ENCODE measurements around the gene LTB4R2.

Gene LTB4R2

DNA sequence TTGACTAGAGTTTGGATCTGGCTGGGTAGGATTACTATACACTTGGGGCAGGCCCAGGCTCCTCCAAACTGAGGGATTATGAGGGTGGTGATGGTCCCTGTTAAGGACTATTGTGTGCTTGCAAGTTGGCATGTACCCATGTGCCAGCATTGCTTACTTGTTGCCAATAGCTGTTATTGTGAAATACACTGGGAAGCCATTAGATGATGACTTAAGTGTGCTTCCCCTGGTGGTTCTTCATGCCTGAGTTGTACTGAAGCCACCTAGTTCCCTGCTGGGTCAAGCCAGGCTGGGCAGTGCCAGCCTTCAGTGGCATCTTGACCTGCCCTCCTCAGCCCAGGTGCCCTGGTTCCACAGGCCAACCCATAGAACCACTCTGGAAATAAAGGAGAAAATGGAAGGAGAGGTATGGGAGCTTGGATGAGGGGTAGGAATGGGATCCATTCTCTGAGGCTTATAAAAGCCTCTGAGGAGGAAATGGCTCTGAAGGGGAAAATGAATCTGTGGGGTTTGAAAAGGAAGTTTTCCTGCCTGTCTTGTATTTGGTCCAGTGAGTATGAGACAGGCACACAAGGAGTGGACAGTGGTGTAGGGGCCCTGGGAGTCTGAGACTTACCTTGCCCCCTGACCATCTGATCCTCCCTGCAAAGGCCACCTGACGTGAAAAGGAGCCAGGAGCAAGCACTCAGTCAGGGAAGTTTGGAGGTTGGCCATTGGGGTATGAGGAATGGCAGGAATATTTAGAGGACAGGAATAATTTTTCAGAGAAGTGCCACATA is 2.1 kb downstream of the LTB4R2 start:
- no peaks in the 10 kb centered on the region for H3K9me2 ChIP-seq (ENCODE audit: low read depth, low read length)
- H3K4me1 ChIP-seq (ENCODE audit: insufficient read depth, low read length, severe bottlenecking), result peaks cover 32% of the 10 kb centered on the region
- peak overlapping the region; percentile 55 for H3K4me3 ChIP-seq (ENCODE audit: low read depth, low read length, poor library complexity, severe bottlenecking)
- H3K27ac ChIP-seq (ENCODE audit: low read depth, low read length, poor library complexity, severe bottlenecking), result no peak overlapping the region
- H2AFZ ChIP-seq (ENCODE audit: low read length), result no peak overlapping the region
- no peaks in the 10 kb centered on the region for H3F3A ChIP-seq (ENCODE audit: insufficient read depth, low read length)
- no peaks in the 10 kb centered on the region for H4K20me1 ChIP-seq (ENCODE audit: insufficient read depth, low read length)
- H3K9ac ChIP-seq (ENCODE audit: low read length), result peak overlapping the region; percentile 65
- peak overlapping the region; percentile 64 for H3K4me2 ChIP-seq (ENCODE audit: low read length)
- no peak for TF ChIP-seq CTCF (IDR thresholded peaks at IDR 0.05; ENCODE audit: low read length)
- no peak for TF ChIP-seq EZH2 (IDR thresholded peaks at IDR 0.05; ENCODE audit: borderline replicate concordance, low read length)
- no peaks in the 10 kb centered on the region for H3K27me3 ChIP-seq (ENCODE audit: insufficient read depth, low read length)
- no peaks in the 10 kb centered on the region for H3K79me2 ChIP-seq (ENCODE audit: insufficient read depth, low read length)
- H3K36me3 ChIP-seq (ENCODE audit: insufficient read depth, low read length), result peaks cover 18% of the 10 kb centered on the region; the same call in 1 of the 2 replicates
- no peaks in the 10 kb centered on the region for H3K9me3 ChIP-seq (ENCODE audit: low read length)

GRCh38 chr14:24312736-24313507 is 3.0 kb downstream of the LTB4R2 start:
- Histone ChIP-seq H3K27me3 (ENCODE audit: insufficient read depth, low read length) (no peaks in the 10 kb centered on the region), H3K4me3 (ENCODE audit: low read depth, low read length, poor library complexity, severe bottlenecking) (no peak overlapping the region), H3K36me3 (ENCODE audit: insufficient read depth, low read length) (peaks cover 9% of the 10 kb centered on the region; the same call in 1 of the 2 replicates), H3K4me1 (ENCODE audit: insufficient read depth, low read length, severe bottlenecking) (peaks cover 32% of the 10 kb centered on the region), H3K27ac (ENCODE audit: low read depth, low read length, poor library complexity, severe bottlenecking) (no peak overlapping the region), H3K9me2 (ENCODE audit: low read depth, low read length) (no peaks in the 10 kb centered on the region), H2AFZ (ENCODE audit: low read length) (no peak overlapping the region), H3K9ac (ENCODE audit: low read length) (no peak overlapping the region), H3K79me2 (ENCODE audit: insufficient read depth, low read length) (no peaks in the 10 kb centered on the region), H3F3A (ENCODE audit: insufficient read depth, low read length) (no peaks in the 10 kb centered on the region), H3K4me2 (ENCODE audit: low read length) (no peak overlapping the region), H4K20me1 (ENCODE audit: insufficient read depth, low read length) (no peaks in the 10 kb centered on the region), H3K9me3 (ENCODE audit: low read length) (no peaks in the 10 kb centered on the region)
- TF ChIP-seq EZH2 (IDR thresholded peaks at IDR 0.05; ENCODE audit: borderline replicate concordance, low read length), result no peak
- no peak for TF ChIP-seq CTCF (IDR thresholded peaks at IDR 0.05; ENCODE audit: low read length)

DNA sequence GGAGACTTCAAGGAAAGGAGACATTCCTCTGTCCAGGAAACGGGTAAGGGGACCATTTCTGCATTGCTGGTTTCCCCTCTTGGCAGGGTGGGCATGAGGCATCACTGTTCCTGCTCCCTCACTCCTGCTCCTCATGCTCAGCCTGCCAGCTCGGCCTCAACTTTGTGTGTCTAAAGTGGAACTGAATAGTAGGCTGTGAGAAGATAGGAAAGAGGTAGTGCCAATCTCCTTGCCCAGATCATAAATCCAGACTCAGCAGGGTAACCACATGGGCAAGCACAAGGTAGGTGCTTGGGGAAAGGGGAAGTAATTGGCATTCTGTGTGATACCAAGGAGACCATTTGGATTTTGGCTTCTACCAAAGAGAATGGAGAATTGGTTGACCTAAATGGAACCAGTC is 4.0 kb downstream of the LTB4R2 start:
- Histone ChIP-seq H3K9me2 (ENCODE audit: low read depth, low read length) (no peaks in the 10 kb centered on the region), H3K27ac (ENCODE audit: low read depth, low read length, poor library complexity, severe bottlenecking) (no peak overlapping the region), H4K20me1 (ENCODE audit: insufficient read depth, low read length) (no peaks in the 10 kb centered on the region), H3K4me3 (ENCODE audit: low read depth, low read length, poor library complexity, severe bottlenecking) (no peak overlapping the region), H2AFZ (ENCODE audit: low read length) (no peak overlapping the region), H3K36me3 (ENCODE audit: insufficient read depth, low read length) (peaks cover 1% of the 10 kb centered on the region; the same call in 1 of the 2 replicates), H3K4me2 (ENCODE audit: low read length) (no peak overlapping the region), H3K4me1 (ENCODE audit: insufficient read depth, low read length, severe bottlenecking) (peaks cover 33% of the 10 kb centered on the region), H3F3A (ENCODE audit: insufficient read depth, low read length) (no peaks in the 10 kb centered on the region), H3K27me3 (ENCODE audit: insufficient read depth, low read length) (no peaks in the 10 kb centered on the region), H3K9me3 (ENCODE audit: low read length) (no peaks in the 10 kb centered on the region), H3K9ac (ENCODE audit: low read length) (no peak overlapping the region), H3K79me2 (ENCODE audit: insufficient read depth, low read length) (no peaks in the 10 kb centered on the region)
- TF ChIP-seq CTCF (IDR thresholded peaks at IDR 0.05; ENCODE audit: low read length) (no peak), EZH2 (IDR thresholded peaks at IDR 0.05; ENCODE audit: borderline replicate concordance, low read length) (no peak)

All from OCI-LY1 (cell line).